Vagina (tissue), 2 donors: ENCODE measurements around the gene NCR3LG1. TPM values are rescaled to one million over a fixed set of nuclear protein-coding genes. Genes with fewer than 3 reads are reported as not detected.

Source experiments
- DNase-seq, 2 donors: peaks; one replicate each; pipeline ENCODE4 v3.0.0-alpha.2; 2017; ENCODE audit errors: extremely low spot score in 2 of 2
- H3K27ac ChIP-seq: fragments of 200-600 bp; sonication (generic); one replicate; pipeline ENCODE4 v1.5.1; 2019
- H3K27me3 ChIP-seq: fragments of 200-600 bp; sonication (generic); one replicate; pipeline ENCODE4 v1.5.1; 2019
- H3K36me3 ChIP-seq, 2 donors: fragments of 200-600 bp; sonication (generic); one replicate each; pipeline ENCODE4 v1.5.1; 2017 to 2019
- H3K4me1 ChIP-seq: fragments of 200-600 bp; sonication (generic); one replicate; pipeline ENCODE4 v1.5.1; 2019
- H3K4me3 ChIP-seq, 2 donors: fragments of 200-600 bp; sonication (generic); 1 replicate in 1 of 2; 2 replicates in 1 of 2; pipeline ENCODE4 v1.5.1; 2016 to 2019
- H3K9me3 ChIP-seq: fragments of 200-600 bp; sonication (generic); one replicate; pipeline ENCODE4 v1.5.1; 2019
- CTCF ChIP-seq, 3 experiments: fragments of 450-650 bp in 2 of 3; fragments of 200-600 bp in 1 of 3; sonication (generic) in 1 of 3; IDR thresholded peaks; one replicate each; pipeline ENCODE4 v1.5.1; 2017 to 2019; ENCODE audit warnings: antibody characterized with exemption in 3 of 3, mild to moderate bottlenecking in 2 of 3, moderate library complexity in 2 of 3
- POLR2A ChIP-seq, 2 donors: fragments of 450-650 bp; IDR thresholded peaks; one replicate each; pipeline ENCODE4 v1.6.1; 2017; ENCODE audit warnings: antibody characterized with exemption in 2 of 2, mild to moderate bottlenecking in 2 of 2, moderate library complexity in 2 of 2
- POLR2AphosphoS5 ChIP-seq, 2 donors: sonication (generic); formaldehyde crosslinking; IDR thresholded peaks; one replicate each; pipeline ENCODE4 v1.9.0; 2017; ENCODE audit warnings: antibody characterized with exemption in 2 of 2, mild to moderate bottlenecking in 2 of 2, low read depth in 1 of 2; ENCODE audit not compliant: insufficient read depth in 1 of 2
- intact Hi-C: fragments of 100-400 bp; cut with DNase I; formaldehyde crosslinking; loops from one replicate; pipeline ENCODE4 v1.15.1; 2023
- total RNA-seq: library from RNA; depleted of rRNA; stranded (reverse); fragments of >200 nt; gene quantifications from one replicate; pipeline ENCODE4 v1.2.3, GENCODE V29; 2016

The NCR3LG1 gene
- total RNA-seq, 1 donor from 2014 or later: 2.2 TPM

- intact Hi-C loops: no loop called here
- Histone ChIP-seq H3K9me3 (no peaks in the 10 kb centered on the region), H3K4me3 (no peak overlapping the region)
Measured at GRCh38 chr11:17347676-17348075, 3.9 kb upstream of the NCR3LG1 start.

GRCh38 chr11:17350455-17351171 lies 987 bp upstream of the NCR3LG1 start:
- Histone ChIP-seq H3K36me3 (no peaks in the 10 kb centered on the region), H3K4me1 (peaks cover 25% of the 10 kb centered on the region), H3K27me3 (no peaks in the 10 kb centered on the region), H3K4me3 (no peak overlapping the region), H3K27ac (no peak overlapping the region), H3K9me3 (no peaks in the 10 kb centered on the region)
- no peak for DNase-seq
- intact Hi-C loops: no loop called here
- TF ChIP-seq POLR2AphosphoS5 (IDR thresholded peaks at IDR 0.05; ENCODE audit: insufficient read depth in 1 of 2, low read depth in 1 of 2) (no peak), CTCF (IDR thresholded peaks at IDR 0.05) (no peak), POLR2A (IDR thresholded peaks at IDR 0.05) (no peak)

More at GRCh38 chr11:17347676-17348075, 3.9 kb upstream of the NCR3LG1 start:
- H3K27ac ChIP-seq: no peak overlapping the region
- TF ChIP-seq POLR2A (IDR thresholded peaks at IDR 0.05): no peak
- TF ChIP-seq CTCF (IDR thresholded peaks at IDR 0.05): no peak
- no peak for TF ChIP-seq POLR2AphosphoS5 (IDR thresholded peaks at IDR 0.05; ENCODE audit: insufficient read depth in 1 of 2, low read depth in 1 of 2)
- H3K4me1 ChIP-seq: peaks cover 11% of the 10 kb centered on the region
- no peak for DNase-seq
- no peaks in the 10 kb centered on the region for H3K36me3 ChIP-seq
- no peaks in the 10 kb centered on the region for H3K27me3 ChIP-seq

- DNase-seq: no peak
- intact Hi-C loops: no loop called here
- Histone ChIP-seq H3K9me3 (no peaks in the 10 kb centered on the region), H3K4me3 (peak overlapping the region; percentile 56 to 66), H3K4me1 (peaks cover 25% of the 10 kb centered on the region), H3K27ac (no peak overlapping the region), H3K36me3 (no peaks in the 10 kb centered on the region), H3K27me3 (no peaks in the 10 kb centered on the region)
- TF ChIP-seq POLR2A (IDR thresholded peaks at IDR 0.05): no peak
Measured at GRCh38 chr11:17351172-17351509, 459 bp upstream of the NCR3LG1 start.

GRCh38 chr11:17352950-17353820 lies 1.6 kb downstream of the NCR3LG1 start:
- Histone ChIP-seq H3K4me1 (peaks cover 25% of the 10 kb centered on the region), H3K36me3 (no peaks in the 10 kb centered on the region), H3K27me3 (no peaks in the 10 kb centered on the region), H3K4me3 (peak overlapping the region; percentile 56 to 66), H3K27ac (peak overlapping the region; percentile 71), H3K9me3 (no peaks in the 10 kb centered on the region)
- intact Hi-C loops: no loop called here
- DNase-seq: no peak
- TF ChIP-seq POLR2AphosphoS5 (IDR thresholded peaks at IDR 0.05; ENCODE audit: insufficient read depth in 1 of 2, low read depth in 1 of 2): peak in 1 of 2 donors; percentile 61
- TF ChIP-seq POLR2A (IDR thresholded peaks at IDR 0.05): no peak

GRCh38 chr11:17353821-17354600 lies 2.4 kb downstream of the NCR3LG1 start:
- intact Hi-C loops: no loop called here
- no peaks in the 10 kb centered on the region for H3K36me3 ChIP-seq

More at GRCh38 chr11:17353821-17354600, 2.4 kb downstream of the NCR3LG1 start:
- Histone ChIP-seq H3K4me1 (peaks cover 25% of the 10 kb centered on the region), H3K27me3 (no peaks in the 10 kb centered on the region), H3K9me3 (no peaks in the 10 kb centered on the region), H3K4me3 (peak overlapping the region; percentile 56 to 66), H3K27ac (peak overlapping the region; percentile 71)
- no peak for DNase-seq
- TF ChIP-seq POLR2A (IDR thresholded peaks at IDR 0.05) (no peak), POLR2AphosphoS5 (IDR thresholded peaks at IDR 0.05; ENCODE audit: insufficient read depth in 1 of 2, low read depth in 1 of 2) (peak in 1 of 2 donors; percentile 13), CTCF (IDR thresholded peaks at IDR 0.05) (no peak)
